Nephron (organoid): Measurements from ENCODE around the gene PTPRN2.

Source experiments
- H3K27ac Mint-ChIP-seq, 3 experiments: 2 replicates each; pipeline ENCODE4 v1.8.0; 2020; ENCODE audit warnings: mixed read lengths in 3 of 3, mild to moderate bottlenecking in 2 of 3, moderate library complexity in 1 of 3
- H3K27me3 Mint-ChIP-seq: 2 replicates; pipeline ENCODE4 v1.8.0; 2021; ENCODE audit warnings: low read depth, mild to moderate bottlenecking, moderate library complexity, mixed read lengths
- H3K36me3 Mint-ChIP-seq: 2 replicates; pipeline ENCODE4 v1.8.0; 2020; ENCODE audit warnings: low read depth, mixed read lengths
- H3K4me1 Mint-ChIP-seq: 2 replicates; pipeline ENCODE4 v1.8.0; 2020; ENCODE audit warnings: mixed read lengths
- H3K4me3 Mint-ChIP-seq, 3 experiments: 2 replicates each; pipeline ENCODE4 v1.8.0; 2020; ENCODE audit warnings: mild to moderate bottlenecking in 3 of 3, mixed read lengths in 3 of 3, moderate library complexity in 2 of 3
- H3K9me3 Mint-ChIP-seq: 2 replicates; pipeline ENCODE4 v1.8.0; 2020; ENCODE audit warnings: mixed read lengths
- CTCF ChIP-seq, 3 experiments: fragments of 200-600 bp; sonication (generic); IDR thresholded peaks; one replicate each; pipeline ENCODE4 v1.5.0; 2021; ENCODE audit warnings: antibody characterized with exemption in 3 of 3; ENCODE audit not compliant: unreplicated experiment in 3 of 3

The PTPRN2 gene

GRCh38 chr7:158591944-158592343, 4.3 kb upstream of the PTPRN2 start:
- Mint-ChIP-seq H3K27me3 (peaks cover 33% of the 10 kb centered on the region), H3K36me3 (no peaks in the 10 kb centered on the region), H3K4me3 (no peak overlapping the region), H3K27ac (no peak overlapping the region), H3K4me1 (no peaks in the 10 kb centered on the region), H3K9me3 (peaks cover 11% of the 10 kb centered on the region)
- TF ChIP-seq CTCF (IDR thresholded peaks at IDR 0.05; ENCODE audit: unreplicated experiment in 3 of 3) = no peak

- TF ChIP-seq CTCF (IDR thresholded peaks at IDR 0.05; ENCODE audit: unreplicated experiment in 3 of 3) = no peak
- Mint-ChIP-seq H3K27ac (no peak overlapping the region), H3K36me3 (no peaks in the 10 kb centered on the region), H3K4me1 (no peaks in the 10 kb centered on the region), H3K27me3 (peaks cover 47% of the 10 kb centered on the region), H3K9me3 (peaks cover 5% of the 10 kb centered on the region), H3K4me3 (peak overlapping the region in 1 of 3 experiments; percentile 40)
Measured at GRCh38 chr7:158590181-158590530, 2.5 kb upstream of the PTPRN2 start.

GRCh38 chr7:158589653-158590052, 2.0 kb upstream of the PTPRN2 start:
- Mint-ChIP-seq H3K36me3 (no peaks in the 10 kb centered on the region), H3K4me1 (no peaks in the 10 kb centered on the region), H3K9me3 (peaks cover 5% of the 10 kb centered on the region), H3K27me3 (peaks cover 52% of the 10 kb centered on the region), H3K27ac (no peak overlapping the region), H3K4me3 (peak overlapping the region; percentile 32 to 40 (median 32))
- no peak for TF ChIP-seq CTCF (IDR thresholded peaks at IDR 0.05; ENCODE audit: unreplicated experiment in 3 of 3)

- no peaks in the 10 kb centered on the region for H3K36me3 Mint-ChIP-seq
- H3K27me3 Mint-ChIP-seq = peaks cover 59% of the 10 kb centered on the region
- H3K4me1 Mint-ChIP-seq = no peaks in the 10 kb centered on the region
- H3K9me3 Mint-ChIP-seq = peaks cover 7% of the 10 kb centered on the region
- no peak overlapping the region for H3K27ac Mint-ChIP-seq
- TF ChIP-seq CTCF (IDR thresholded peaks at IDR 0.05; ENCODE audit: unreplicated experiment in 3 of 3) = no peak
- H3K4me3 Mint-ChIP-seq = peak overlapping the region; percentile 65 to 74 (median 68)
Measured at GRCh38 chr7:158588878-158589442, 1.3 kb upstream of the PTPRN2 start.

- no peak for TF ChIP-seq CTCF (IDR thresholded peaks at IDR 0.05; ENCODE audit: unreplicated experiment in 3 of 3)
- peaks cover 66% of the 10 kb centered on the region for H3K27me3 Mint-ChIP-seq
- peaks cover 9% of the 10 kb centered on the region for H3K9me3 Mint-ChIP-seq
- peak overlapping the region; percentile 65 to 74 (median 68) for H3K4me3 Mint-ChIP-seq
- H3K36me3 Mint-ChIP-seq = no peaks in the 10 kb centered on the region
- no peak overlapping the region for H3K27ac Mint-ChIP-seq
- H3K4me1 Mint-ChIP-seq = no peaks in the 10 kb centered on the region
Measured at GRCh38 chr7:158588085-158588877, 658 bp upstream of the PTPRN2 start.
